ENCODE results near the gene PLXNA1.

PLXNA1 gene

GRCh38 chr3:126967386-126967785 is 15.5 kb upstream of the PLXNA1 start:
- no peak for DNase-seq (ENCODE audit: low read depth)

GRCh38 chr3:126968391-126969390 is 14.2 kb upstream of the PLXNA1 start:
- no peak for DNase-seq (ENCODE audit: low read depth)

GRCh38 chr3:126969586-126969985 is 13.3 kb upstream of the PLXNA1 start:
- DNase-seq (ENCODE audit: low read depth): no peak

- no peak for DNase-seq (ENCODE audit: low read depth)
Observed at GRCh38 chr3:126970101-126970500, 12.8 kb upstream of the PLXNA1 start.

GRCh38 chr3:126970921-126971320 is 12.0 kb upstream of the PLXNA1 start:
- no peak for DNase-seq (ENCODE audit: low read depth)

- DNase-seq (ENCODE audit: low read depth): no peak
Observed at GRCh38 chr3:126971891-126972351, 11.0 kb upstream of the PLXNA1 start.

GRCh38 chr3:126972866-126973265 is 10.0 kb upstream of the PLXNA1 start:
- no peak for DNase-seq (ENCODE audit: low read depth)

- DNase-seq (ENCODE audit: low read depth): no peak
Observed at GRCh38 chr3:126973814-126974213, 9.1 kb upstream of the PLXNA1 start.

- DNase-seq (ENCODE audit: low read depth): no peak
Observed at GRCh38 chr3:126974756-126975155, 8.2 kb upstream of the PLXNA1 start.

- DNase-seq (ENCODE audit: low read depth): no peak
Observed at GRCh38 chr3:126976906-126977305, 6.0 kb upstream of the PLXNA1 start.

- DNase-seq (ENCODE audit: low read depth): no peak
Observed at GRCh38 chr3:126977821-126978220, 5.1 kb upstream of the PLXNA1 start.

- no peak for DNase-seq (ENCODE audit: low read depth)
Observed at GRCh38 chr3:126978291-126978690, 4.6 kb upstream of the PLXNA1 start.

- DNase-seq (ENCODE audit: low read depth): no peak
Observed at GRCh38 chr3:126979046-126979628, 3.8 kb upstream of the PLXNA1 start.

GRCh38 chr3:126980266-126980811 is 2.6 kb upstream of the PLXNA1 start:
- DNase-seq (ENCODE audit: low read depth): no peak

GRCh38 chr3:126982126-126982470 is 817 bp upstream of the PLXNA1 start:
- DNase-seq (ENCODE audit: low read depth): peak; percentile 57

- DNase-seq (ENCODE audit: low read depth): no peak
Observed at GRCh38 chr3:126983276-126983652, 349 bp downstream of the PLXNA1 start.

- DNase-seq (ENCODE audit: low read depth): no peak
Observed at GRCh38 chr3:126983653-126984390, 907 bp downstream of the PLXNA1 start.

GRCh38 chr3:126984391-126985131 is 1.6 kb downstream of the PLXNA1 start:
- no peak for DNase-seq (ENCODE audit: low read depth)

GRCh38 chr3:126985132-126985985 is 2.4 kb downstream of the PLXNA1 start:
- DNase-seq (ENCODE audit: low read depth): no peak

GRCh38 chr3:126986001-126986400 is 3.1 kb downstream of the PLXNA1 start:
- no peak for DNase-seq (ENCODE audit: low read depth)

- no peak for DNase-seq (ENCODE audit: low read depth)
Observed at GRCh38 chr3:126987129-126987528, 4.2 kb downstream of the PLXNA1 start.

Data from stimulated activated CD8-positive, alpha-beta memory T cell treated with anti-CD3 and anti-CD28 coated beads, Interleukin-12 subunit alpha, Interleukin-12 subunit beta, amount 100 ng/mL, for 4 hours (primary cell).